GM12892 (cell line): Measurements from ENCODE around the gene SRGAP2C.
"Not testable (repeated sequence)": the region's sequence is repeated elsewhere in the genome, so short reads cannot be mapped to it uniquely, and the experiment has no call there.

Experiments used
- POLR2A ChIP-seq: IDR thresholded peaks from 2 replicates; pipeline ENCODE4 v1.6.1; 2011; ENCODE audit warnings: low read depth, low read length, control low read depth
- POLR2AphosphoS5 ChIP-seq: IDR thresholded peaks from 2 replicates; pipeline ENCODE4 v1.6.1; 2011; ENCODE audit warnings: low read depth, low read length, control low read depth

- not testable (repeated sequence) for TF ChIP-seq POLR2A, POLR2AphosphoS5
Measured at GRCh38 chr1:121378757-121379156, 194.0 kb downstream of the SRGAP2C start.
